Measurements from ENCODE around the gene TIGD1. TPM values are rescaled to one million over a fixed set of nuclear protein-coding genes. Genes with fewer than 3 reads are reported as not detected.

TIGD1 gene
- total and polyA plus RNA-seq, 7 donors: 0.23 to 4.2 (median 3.0) TPM

- H3K27ac ChIP-seq: no peak overlapping the region
- no peak overlapping the region for H3K4me3 ChIP-seq
- H3K27me3 ChIP-seq: peaks cover 0 to 18% (median 7%) of the 10 kb centered on the region in 3 donors
- H3K36me3 ChIP-seq: no peaks in the 10 kb centered on the region
- no peaks in the 10 kb centered on the region for H3K9me3 ChIP-seq
- no peak for TF ChIP-seq EP300 (IDR thresholded peaks at IDR 0.05)
- no peak for TF ChIP-seq POLR2A (IDR thresholded peaks at IDR 0.05)
- TF ChIP-seq CTCF (IDR thresholded peaks at IDR 0.05): no peak
- no peak for TF ChIP-seq POLR2AphosphoS5 (IDR thresholded peaks at IDR 0.05)
- intact Hi-C loops (cut with DNase I): no loop called here
- 90% methylated on average over 17 of the region's 17 CpGs for WGBS, 2 donors
- no peak for DNase-seq
- peaks cover 0 to 9% (median 6%) of the 10 kb centered on the region in 4 donors for H3K4me1 ChIP-seq
Measured at GRCh38 chr2:232529806-232530547, 20.4 kb downstream of the TIGD1 start.

GRCh38 chr2:232528746-232529460 is 21.5 kb downstream of the TIGD1 start:
- no peak for DNase-seq
- intact Hi-C loops (cut with DNase I): no loop called here
- 76 to 84% methylated on average over 11 of the region's 11 CpGs for WGBS, 2 donors
- Histone ChIP-seq H3K27ac (no peak overlapping the region), H3K9me3 (no peaks in the 10 kb centered on the region), H3K36me3 (no peaks in the 10 kb centered on the region), H3K27me3 (peaks cover 7 to 28% (median 18%) of the 10 kb centered on the region in 3 donors), H3K4me3 (no peak overlapping the region), H3K4me1 (peaks cover 0 to 14% (median 10%) of the 10 kb centered on the region in 4 donors)
- TF ChIP-seq POLR2AphosphoS5 (IDR thresholded peaks at IDR 0.05) (no peak), EP300 (IDR thresholded peaks at IDR 0.05) (no peak), POLR2A (IDR thresholded peaks at IDR 0.05) (no peak), CTCF (IDR thresholded peaks at IDR 0.05) (no peak)

GRCh38 chr2:232527905-232528470 is 22.4 kb downstream of the TIGD1 start:
- H3K27me3 ChIP-seq: peaks cover 16 to 37% (median 27%) of the 10 kb centered on the region in 3 donors
- intact Hi-C loops (cut with DNase I): no loop called here
- H3K9me3 ChIP-seq: no peaks in the 10 kb centered on the region
- no peak for TF ChIP-seq POLR2AphosphoS5 (IDR thresholded peaks at IDR 0.05)
- TF ChIP-seq CTCF (IDR thresholded peaks at IDR 0.05): no peak
- TF ChIP-seq EP300 (IDR thresholded peaks at IDR 0.05): no peak
- no peak for TF ChIP-seq POLR2A (IDR thresholded peaks at IDR 0.05)
- DNase-seq: no peak
- no peak overlapping the region for H3K27ac ChIP-seq
- H3K4me1 ChIP-seq: peaks cover 0 to 21% (median 17%) of the 10 kb centered on the region in 4 donors
- no peak overlapping the region for H3K4me3 ChIP-seq
- WGBS, 2 donors: 80 to 82% methylated on average over 6 of the region's 6 CpGs
- no peaks in the 10 kb centered on the region for H3K36me3 ChIP-seq

GRCh38 chr2:232526372-232526941 is 23.9 kb downstream of the TIGD1 start:
- H3K27ac ChIP-seq: no peak overlapping the region
- no peaks in the 10 kb centered on the region for H3K9me3 ChIP-seq
- H3K4me3 ChIP-seq: no peak overlapping the region
- H3K4me1 ChIP-seq: peaks cover 0 to 31% (median 29%) of the 10 kb centered on the region in 4 donors
- intact Hi-C loops (cut with DNase I): no loop called here
- peaks cover 30 to 53% (median 42%) of the 10 kb centered on the region in 3 donors for H3K27me3 ChIP-seq
- TF ChIP-seq POLR2AphosphoS5 (IDR thresholded peaks at IDR 0.05): no peak
- TF ChIP-seq POLR2A (IDR thresholded peaks at IDR 0.05): no peak
- TF ChIP-seq CTCF (IDR thresholded peaks at IDR 0.05): no peak
- no peak for TF ChIP-seq EP300 (IDR thresholded peaks at IDR 0.05)
- DNase-seq: no peak
- WGBS, 2 donors: 56 to 75% methylated on average over 13 of the region's 13 CpGs
- no peaks in the 10 kb centered on the region for H3K36me3 ChIP-seq
